H9 (cell line): ENCODE data around the gene TEKT3. TPM values are rescaled to one million over a fixed set of nuclear protein-coding genes. Genes with fewer than 3 reads are reported as not detected.

Experiments used
- DNase-seq: peaks from one replicate; pipeline ENCODE4 v3.0.0-alpha.2; 2017
- H2AFZ ChIP-seq: one replicate; pipeline ENCODE4 v1.6.1; 2013; ENCODE audit warnings: mild to moderate bottlenecking, low read length, control low read depth, moderate library complexity
- H2AK5ac ChIP-seq: 2 replicates; pipeline ENCODE4 v1.6.1; 2013; ENCODE audit warnings: low read length, control low read depth, mixed read lengths; ENCODE audit not compliant: insufficient read length
- H2BK120ac ChIP-seq: one replicate; pipeline ENCODE4 v1.6.1; 2013; ENCODE audit warnings: low read depth, mild to moderate bottlenecking, low read length, control low read depth, inconsistent platforms; ENCODE audit not compliant: poor library complexity, severe bottlenecking
- H2BK12ac ChIP-seq: 2 replicates; pipeline ENCODE4 v1.6.1; 2013; ENCODE audit warnings: low read length, control low read depth, mixed read lengths, low read depth; ENCODE audit not compliant: insufficient read length
- H2BK15ac ChIP-seq: 2 replicates; pipeline ENCODE4 v1.6.1; 2013; ENCODE audit warnings: low read depth, low read length, control low read depth
- H2BK20ac ChIP-seq: one replicate; pipeline ENCODE4 v1.6.1; 2013; ENCODE audit warnings: low read depth, mild to moderate bottlenecking, low read length, control low read depth, inconsistent platforms; ENCODE audit not compliant: poor library complexity, severe bottlenecking
- H2BK5ac ChIP-seq: 2 replicates; pipeline ENCODE4 v1.6.1; 2013; ENCODE audit warnings: low read length, control low read depth, mixed read lengths; ENCODE audit not compliant: insufficient read length
- H3K14ac ChIP-seq: 2 replicates; pipeline ENCODE4 v1.6.1; 2013; ENCODE audit warnings: low read length, control low read depth; ENCODE audit not compliant: insufficient read depth
- H3K18ac ChIP-seq: 2 replicates; pipeline ENCODE4 v1.6.1; 2013; ENCODE audit warnings: low read depth, mild to moderate bottlenecking, mixed read lengths, low read length, control low read depth; ENCODE audit not compliant: insufficient read length
- H3K23ac ChIP-seq: 2 replicates; pipeline ENCODE4 v1.6.1; 2013; ENCODE audit warnings: low read length, control low read depth, mixed read lengths, low read depth; ENCODE audit not compliant: insufficient read length
- H3K23me2 ChIP-seq: 2 replicates; pipeline ENCODE4 v1.6.1; 2013; ENCODE audit warnings: low read depth, mild to moderate bottlenecking, mixed read lengths, low read length, control low read depth; ENCODE audit not compliant: insufficient read length, poor library complexity, severe bottlenecking
- H3K27ac ChIP-seq: 2 replicates; pipeline ENCODE4 v1.5.1; 2013; ENCODE audit warnings: low read length, control low read depth, mixed read lengths, low read depth; ENCODE audit not compliant: insufficient read length
- H3K27me3 ChIP-seq: 2 replicates; pipeline ENCODE4 v1.6.1; 2013; ENCODE audit warnings: low read length, control low read depth, inconsistent platforms; ENCODE audit not compliant: insufficient read depth
- H3K4ac ChIP-seq: 2 replicates; pipeline ENCODE4 v1.6.1; 2013; ENCODE audit warnings: low read depth, mild to moderate bottlenecking, control low read depth, inconsistent platforms, low read length, moderate library complexity
- H3K4me1 ChIP-seq: 2 replicates; pipeline ENCODE4 v1.6.1; 2013; ENCODE audit warnings: low read length, control low read depth, inconsistent platforms; ENCODE audit not compliant: insufficient read depth
- H3K4me2 ChIP-seq: 2 replicates; pipeline ENCODE4 v1.6.1; 2013; ENCODE audit warnings: low read length, control low read depth, mixed read lengths; ENCODE audit not compliant: insufficient read length, insufficient read depth
- H3K56ac ChIP-seq: 2 replicates; pipeline ENCODE4 v1.6.1; 2013; ENCODE audit warnings: low read depth, mild to moderate bottlenecking, mixed read lengths, low read length, control low read depth; ENCODE audit not compliant: insufficient read length
- H3K79me1 ChIP-seq: 2 replicates; pipeline ENCODE4 v1.6.1; 2013; ENCODE audit warnings: low read depth, mild to moderate bottlenecking, moderate library complexity, low read length, control low read depth, inconsistent platforms; ENCODE audit not compliant: insufficient read depth, poor library complexity, severe bottlenecking
- H3K79me2 ChIP-seq: 2 replicates; pipeline ENCODE4 v1.6.1; 2013; ENCODE audit warnings: low read length, control low read depth, inconsistent platforms; ENCODE audit not compliant: insufficient read depth
- H3K9ac ChIP-seq: 2 replicates; pipeline ENCODE4 v1.6.1; 2013; ENCODE audit warnings: low read length, control low read depth, mixed read lengths; ENCODE audit not compliant: insufficient read length; ENCODE audit errors: extremely low read depth
- H3K9me3 ChIP-seq: one replicate; pipeline ENCODE4 v1.6.1; 2013; ENCODE audit warnings: low read depth, low read length, inconsistent platforms; ENCODE audit not compliant: control insufficient read depth
- H3T11ph ChIP-seq: one replicate; pipeline ENCODE4 v1.6.1; 2013; ENCODE audit warnings: mild to moderate bottlenecking, low read length, control low read depth, inconsistent platforms
- H4K20me1 ChIP-seq: one replicate; pipeline ENCODE4 v1.6.1; 2013; ENCODE audit not compliant: control insufficient read depth, insufficient read length, insufficient read depth
- H4K5ac ChIP-seq: 2 replicates; pipeline ENCODE4 v1.6.1; 2013; ENCODE audit warnings: low read depth, mild to moderate bottlenecking, mixed read lengths, low read length, control low read depth; ENCODE audit not compliant: insufficient read length
- H4K8ac ChIP-seq: replicated peaks from 2 replicates; pipeline ENCODE4 v1.6.1; 2013; ENCODE audit warnings: low read length, control low read depth, mixed read lengths, low read depth; ENCODE audit not compliant: insufficient read length
- H4K91ac ChIP-seq: 2 replicates; pipeline ENCODE4 v1.6.1; 2013; ENCODE audit warnings: low read depth, mild to moderate bottlenecking, moderate library complexity, mixed read lengths, low read length, control low read depth; ENCODE audit not compliant: insufficient read length
- H3K27ac Mint-ChIP-seq, 3 experiments: 2 replicates in 2 of 3; 3 replicates in 1 of 3; pipeline ENCODE4 v1.8.0; 2020 to 2021; ENCODE audit warnings: mixed read lengths in 3 of 3, mild to moderate bottlenecking in 1 of 3, moderate library complexity in 1 of 3
- H3K27me3 Mint-ChIP-seq: 2 replicates; pipeline ENCODE4 v1.8.0; 2021; ENCODE audit warnings: low read depth, mild to moderate bottlenecking, moderate library complexity, mixed read lengths
- H3K36me3 Mint-ChIP-seq, 3 experiments: 2 replicates in 2 of 3; 3 replicates in 1 of 3; pipeline ENCODE4 v1.8.0; 2020 to 2021; ENCODE audit warnings: low read depth in 3 of 3, mixed read lengths in 3 of 3; ENCODE audit not compliant: insufficient read depth in 1 of 3
- H3K4me1 Mint-ChIP-seq, 2 experiments: 2 replicates each; pipeline ENCODE4 v1.8.0; 2020; ENCODE audit warnings: mixed read lengths in 2 of 2
- H3K4me3 Mint-ChIP-seq, 2 experiments: 2 replicates in 1 of 2; 3 replicates in 1 of 2; pipeline ENCODE4 v1.8.0; 2020 to 2021; ENCODE audit warnings: mild to moderate bottlenecking in 2 of 2, mixed read lengths in 2 of 2, moderate library complexity in 1 of 2
- H3K9me3 Mint-ChIP-seq, 2 experiments: 2 replicates in 1 of 2; 3 replicates in 1 of 2; pipeline ENCODE4 v1.8.0; 2020; ENCODE audit warnings: mild to moderate bottlenecking in 2 of 2, mixed read lengths in 2 of 2, moderate library complexity in 1 of 2
- CTCF ChIP-seq: fragments of 200-600 bp; sonication (generic); conservative IDR thresholded peaks from 3 replicates; pipeline ENCODE4 v1.8.0; 2021; ENCODE audit warnings: antibody characterized with exemption, mild to moderate bottlenecking
- WGBS: extraction: QIAGEN DNeasy Blood & Tissue Kit; methylation state at CpG from one replicate; pipeline ENCODE4 v1.1.7; 2013; ENCODE audit warnings: missing lambda C conversion rate, low lambda C conversion rate, mixed read lengths; ENCODE audit not compliant: insufficient read length; ENCODE audit errors: extremely low coverage; 5-methylcytosine and 5-hydroxymethylcytosine counted together
- total RNA-seq: library from RNA; stranded (reverse); gene quantifications from 2 replicates; pipeline ENCODE4 v1.2.1, GENCODE V29; 2021

TEKT3 gene
- total RNA-seq, 1 experiment from 2014 or later: 0.42 TPM

DNA sequence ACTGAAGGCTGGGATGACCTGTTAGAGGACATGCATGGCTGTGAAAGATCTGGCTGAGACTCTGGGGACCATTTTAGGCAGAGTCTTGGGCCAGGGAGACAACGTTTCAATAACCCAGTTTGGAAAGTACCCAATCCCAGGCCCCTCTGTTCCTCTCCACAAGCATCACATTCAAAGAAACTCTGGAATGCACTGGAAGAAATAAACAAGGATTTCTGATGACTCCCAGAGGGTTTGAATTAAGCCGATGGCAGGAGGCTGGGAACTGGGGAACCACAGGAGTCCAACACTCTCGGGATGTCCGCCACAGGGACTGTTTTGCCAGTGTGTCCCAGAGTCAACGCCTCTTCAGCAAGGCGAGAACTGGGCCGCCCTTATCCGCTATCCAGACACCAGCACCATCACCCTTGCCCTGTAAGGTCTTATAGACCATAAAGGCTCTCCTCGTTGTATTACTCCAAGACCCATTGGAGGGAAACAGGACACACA is 79.6 kb downstream of the TEKT3 start:
- Histone ChIP-seq H3K4ac (no peak overlapping the region), H2BK20ac (no peak overlapping the region), H2BK5ac (no peak overlapping the region), H3K79me2 (no peaks in the 10 kb centered on the region), H2BK12ac (no peak overlapping the region), H2AK5ac (no peak overlapping the region), H2AFZ (no peak overlapping the region), H3K14ac (no peak overlapping the region), H3K4me2 (peak overlapping the region; percentile 71), H3K4me1 (no peaks in the 10 kb centered on the region), H2BK15ac (no peak overlapping the region), H3K9me3 (no peaks in the 10 kb centered on the region), H3T11ph (no peak overlapping the region), H2BK120ac (no peak overlapping the region), H3K18ac (no peak overlapping the region), H4K20me1 (no peaks in the 10 kb centered on the region), H3K27ac (no peak overlapping the region), H3K23ac (no peak overlapping the region), H4K5ac (no peak overlapping the region), H3K27me3 (peaks cover 50% of the 10 kb centered on the region), H4K91ac (no peak overlapping the region), H4K8ac (no peak overlapping the region), H3K23me2 (peaks cover 25% of the 10 kb centered on the region), H3K56ac (no peak overlapping the region), H3K79me1 (no peaks in the 10 kb centered on the region), H3K9ac (no peak overlapping the region)
- no peaks in the 10 kb centered on the region; a peak in 1 of 7 replicates for H3K36me3 Mint-ChIP-seq
- no peak overlapping the region for H3K27ac Mint-ChIP-seq
- peaks cover 22 to 27% of the 10 kb centered on the region in 2 experiments for H3K4me1 Mint-ChIP-seq
- no peak for TF ChIP-seq CTCF
- H3K4me3 Mint-ChIP-seq: peak overlapping the region; percentile 82 to 90
- DNase-seq: peak; percentile 52
- peaks cover 100% of the 10 kb centered on the region for H3K27me3 Mint-ChIP-seq
- no peaks in the 10 kb centered on the region; a peak in 1 of 5 replicates for H3K9me3 Mint-ChIP-seq
- WGBS: no CpG with 5 or more reads among the region's 9 CpGs
